ENCODE measurements around the gene GRM4.

GRM4 gene

DNA sequence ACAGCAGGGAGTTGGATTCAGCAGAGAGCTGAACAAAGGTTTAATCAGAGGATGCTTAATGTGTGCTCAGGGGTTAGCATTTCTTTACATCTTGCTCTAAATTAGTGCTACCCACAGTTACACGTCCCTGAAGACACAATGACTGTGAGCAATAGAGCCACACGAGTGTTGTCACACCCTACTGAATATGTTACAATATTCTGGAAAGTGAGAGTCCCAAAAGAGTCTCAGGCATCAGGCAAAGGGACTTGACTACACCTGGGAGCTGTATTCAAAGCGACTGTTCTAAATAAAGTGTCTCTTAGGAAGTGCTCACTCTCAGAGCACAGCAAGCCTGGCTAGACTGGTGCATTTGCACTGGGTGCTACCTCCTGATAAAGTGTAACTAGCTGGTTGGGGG, 108.7 kb downstream of the GRM4 start:
- no peak for DNase-seq

- DNase-seq, result no peak
Observed at GRCh38 chr6:34036357-34037069, 109.4 kb downstream of the GRM4 start.

GRCh38 chr6:34035704-34036356, 110.1 kb downstream of the GRM4 start:
- no peak for DNase-seq

DNA sequence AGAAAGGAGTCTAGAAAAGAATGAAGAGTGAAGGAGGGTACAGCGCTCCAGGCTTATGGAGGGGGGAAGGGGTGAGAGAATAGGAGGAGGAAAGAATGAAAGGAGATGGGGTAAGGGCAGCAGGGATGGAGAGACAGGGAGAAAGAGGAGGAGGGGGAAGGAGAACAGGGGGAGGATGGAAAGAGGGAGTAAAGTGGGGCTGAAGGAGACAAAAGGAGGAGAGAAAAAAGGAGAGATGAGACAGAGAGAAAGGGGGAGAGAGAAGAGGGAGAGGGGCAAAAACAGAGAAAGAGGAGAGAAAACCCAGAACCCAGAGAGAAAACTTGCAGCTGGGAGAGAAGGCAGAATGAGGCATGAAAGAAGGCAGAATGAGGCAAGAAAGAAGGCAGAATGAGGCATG, 110.7 kb downstream of the GRM4 start:
- DNase-seq, result no peak

DNA sequence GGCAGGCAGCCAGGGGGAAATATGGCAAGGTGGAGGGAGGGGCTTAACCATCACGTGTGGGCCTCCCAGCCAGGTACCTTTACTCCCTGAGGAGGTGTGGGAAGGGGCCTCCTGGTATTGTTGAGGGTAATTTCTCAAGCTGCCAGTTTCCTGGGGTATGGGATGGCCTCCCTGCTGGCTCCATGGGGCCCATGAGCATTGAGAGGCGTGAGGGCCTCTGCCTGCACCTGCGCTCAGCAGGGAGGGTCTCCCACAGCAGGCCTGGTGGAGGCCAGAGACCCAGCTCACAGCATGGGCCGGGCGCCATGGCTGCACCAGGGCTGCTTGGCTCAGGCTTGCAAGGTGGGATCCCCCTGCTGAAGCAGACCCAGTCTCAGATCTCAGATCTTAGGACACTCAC, 113.0 kb downstream of the GRM4 start:
- no peak for DNase-seq

DNA sequence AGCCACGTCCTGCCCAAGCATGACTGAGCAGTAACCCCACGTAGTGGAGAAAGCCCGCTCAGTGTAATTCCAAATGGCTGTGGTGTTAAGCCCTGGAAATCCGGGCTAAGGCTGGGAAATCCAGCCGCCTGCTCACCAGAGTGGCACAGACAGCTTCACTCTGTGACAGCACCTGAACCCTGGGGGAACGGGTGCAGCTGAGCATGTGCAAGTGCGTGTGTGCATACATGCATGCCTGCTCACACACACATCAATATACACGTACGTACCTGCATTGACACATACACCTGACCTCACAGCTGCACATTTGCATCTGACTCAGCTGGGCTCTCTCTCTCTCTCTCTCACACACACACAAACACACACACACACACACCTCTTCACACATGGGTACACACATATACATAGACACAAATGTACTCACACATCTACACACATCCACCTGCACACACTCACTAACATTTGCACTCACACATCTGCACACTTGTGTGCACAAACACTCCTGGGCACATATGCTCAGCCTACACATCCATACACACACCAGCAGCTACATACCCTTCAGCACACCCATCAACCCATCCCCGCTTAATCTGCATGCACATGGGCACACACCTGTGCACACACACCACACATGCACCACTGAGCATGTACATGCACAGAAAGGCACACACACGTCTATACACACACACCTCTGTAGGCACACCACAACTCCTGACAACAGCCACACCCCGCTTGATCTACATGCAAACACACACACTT, 114.1 kb downstream of the GRM4 start:
- DNase-seq, result no peak

DNA sequence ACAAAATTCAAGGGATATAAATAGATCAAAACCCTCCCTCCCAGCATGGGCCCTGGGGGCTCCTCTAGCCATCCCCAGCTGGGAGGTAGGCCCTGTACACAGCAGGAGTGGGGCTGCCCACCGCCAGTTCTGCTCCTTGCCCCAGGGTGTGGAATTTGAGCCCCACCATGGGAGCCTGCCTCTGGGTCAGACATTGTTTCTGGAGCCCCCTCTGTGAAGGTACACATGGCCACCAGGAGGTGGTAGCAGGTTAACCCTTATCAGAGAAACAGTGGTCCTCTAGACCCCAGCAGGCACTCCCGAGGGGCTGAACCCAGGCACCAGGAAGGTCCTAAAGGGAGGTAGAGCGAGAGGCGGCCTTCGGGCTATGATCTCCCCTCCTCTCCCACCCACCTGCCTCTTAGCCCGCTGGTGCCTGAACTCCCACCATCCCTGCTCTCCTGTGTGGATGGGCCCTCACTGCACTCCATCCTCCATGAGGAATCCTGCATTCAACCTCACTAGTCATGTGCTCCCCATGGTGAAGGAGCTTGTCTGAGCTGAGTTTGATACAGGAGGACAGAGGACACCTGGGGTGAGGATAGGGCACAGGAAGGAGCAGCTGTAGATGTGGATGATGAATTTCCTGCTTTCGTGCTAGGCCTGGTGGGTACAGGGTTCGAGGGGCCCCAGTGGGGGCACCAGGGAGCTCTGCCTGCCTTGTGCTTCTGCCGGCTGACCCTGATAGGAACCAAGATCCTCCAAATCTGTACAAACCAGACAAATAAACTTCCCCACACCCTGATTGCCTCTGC, 114.9 kb downstream of the GRM4 start:
- DNase-seq, result no peak

GRCh38 chr6:34029489-34030280, 116.2 kb downstream of the GRM4 start:
- DNase-seq, result peak in 1 of 2 experiments; percentile 4

DNA sequence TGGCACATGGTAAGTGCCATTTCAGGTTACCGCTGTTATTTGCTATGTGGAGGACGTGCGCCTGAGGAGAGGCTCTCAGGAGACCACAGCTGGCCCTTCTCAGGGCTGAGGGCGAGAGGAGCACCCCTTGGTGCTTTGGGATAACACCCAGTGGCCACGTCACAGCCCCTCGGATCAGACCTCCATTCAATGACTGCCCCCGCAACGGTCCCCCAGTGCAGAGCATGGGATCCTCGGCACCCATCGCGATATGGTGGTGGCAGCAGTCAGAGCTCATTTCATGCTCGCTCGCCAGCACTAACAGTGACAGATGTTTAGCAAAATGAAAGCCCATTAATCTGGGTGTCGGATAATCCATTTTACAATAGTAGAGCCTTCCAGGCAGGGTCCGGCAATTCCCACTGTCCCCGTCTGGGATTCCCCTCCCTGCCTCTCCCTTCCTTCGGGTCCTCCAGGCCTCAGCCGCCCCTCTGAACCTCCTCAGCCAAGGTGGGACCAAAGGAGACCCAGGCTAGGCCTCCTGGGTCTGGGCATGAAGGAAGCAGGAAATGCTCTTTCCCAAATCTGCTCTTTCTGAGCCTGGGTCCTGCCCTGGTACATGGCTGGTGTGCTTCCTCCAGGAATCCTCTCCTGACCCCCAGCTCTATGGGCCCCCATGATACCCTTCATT, 117.1 kb downstream of the GRM4 start:
- DNase-seq, result no peak

DNA sequence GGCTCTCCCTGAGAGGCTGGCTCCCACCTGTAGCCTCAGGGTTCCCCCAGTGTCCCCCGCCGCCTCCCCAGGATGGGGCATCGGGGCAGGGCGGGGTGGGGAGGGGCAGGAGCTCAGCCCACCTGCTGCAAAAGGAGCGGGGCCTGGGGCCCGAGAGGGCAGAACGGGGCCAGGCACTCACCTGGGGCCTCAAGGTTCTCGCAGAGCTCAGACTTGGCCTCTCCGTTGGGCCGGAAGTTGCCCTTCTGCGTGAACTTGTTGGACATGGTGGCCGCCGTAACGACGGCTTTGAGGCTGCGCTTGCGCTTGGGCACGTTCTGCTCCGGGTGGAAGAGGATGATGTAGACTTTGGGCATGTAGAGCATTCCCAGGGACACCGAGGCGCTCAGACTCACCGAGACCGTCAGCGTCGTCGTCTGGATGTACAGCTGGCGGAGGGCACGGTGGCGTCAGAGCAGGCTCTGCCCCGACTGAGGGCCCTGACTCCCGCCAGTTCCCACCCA, 117.9 kb downstream of the GRM4 start:
- DNase-seq, result no peak

GRCh38 chr6:34027445-34027936, 118.4 kb downstream of the GRM4 start:
- DNase-seq, result peak in 1 of 2 experiments; percentile 6

DNA sequence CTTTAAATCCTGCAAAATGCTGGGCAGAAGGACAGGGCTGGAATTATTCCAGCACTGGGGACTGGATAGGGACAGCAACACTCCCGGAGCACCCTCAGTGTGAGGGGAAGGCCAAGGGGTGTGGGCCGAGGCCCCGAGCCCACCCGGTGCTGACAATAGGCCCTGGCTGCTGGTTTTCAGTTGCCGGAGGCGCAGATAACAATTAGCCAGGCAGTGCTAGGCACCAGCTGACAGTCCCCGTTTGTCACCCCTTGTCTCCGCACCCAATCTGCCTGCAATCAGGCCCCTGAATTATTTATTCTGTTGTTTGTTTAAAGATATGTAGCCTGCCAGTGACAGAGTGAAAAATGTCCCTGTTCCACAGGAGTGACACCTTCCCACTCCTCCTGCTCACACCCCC, 120.0 kb downstream of the GRM4 start:
- no peak for DNase-seq

GRCh38 chr6:34025112-34025807, 120.6 kb downstream of the GRM4 start:
- no peak for DNase-seq

- no peak for DNase-seq
Observed at GRCh38 chr6:34022873-34023255, 123.0 kb downstream of the GRM4 start.

GRCh38 chr6:34022250-34022872, 123.5 kb downstream of the GRM4 start:
- DNase-seq, result no peak

GRCh38 chr6:34021554-34022190, 124.2 kb downstream of the GRM4 start:
- DNase-seq, result no peak

DNA sequence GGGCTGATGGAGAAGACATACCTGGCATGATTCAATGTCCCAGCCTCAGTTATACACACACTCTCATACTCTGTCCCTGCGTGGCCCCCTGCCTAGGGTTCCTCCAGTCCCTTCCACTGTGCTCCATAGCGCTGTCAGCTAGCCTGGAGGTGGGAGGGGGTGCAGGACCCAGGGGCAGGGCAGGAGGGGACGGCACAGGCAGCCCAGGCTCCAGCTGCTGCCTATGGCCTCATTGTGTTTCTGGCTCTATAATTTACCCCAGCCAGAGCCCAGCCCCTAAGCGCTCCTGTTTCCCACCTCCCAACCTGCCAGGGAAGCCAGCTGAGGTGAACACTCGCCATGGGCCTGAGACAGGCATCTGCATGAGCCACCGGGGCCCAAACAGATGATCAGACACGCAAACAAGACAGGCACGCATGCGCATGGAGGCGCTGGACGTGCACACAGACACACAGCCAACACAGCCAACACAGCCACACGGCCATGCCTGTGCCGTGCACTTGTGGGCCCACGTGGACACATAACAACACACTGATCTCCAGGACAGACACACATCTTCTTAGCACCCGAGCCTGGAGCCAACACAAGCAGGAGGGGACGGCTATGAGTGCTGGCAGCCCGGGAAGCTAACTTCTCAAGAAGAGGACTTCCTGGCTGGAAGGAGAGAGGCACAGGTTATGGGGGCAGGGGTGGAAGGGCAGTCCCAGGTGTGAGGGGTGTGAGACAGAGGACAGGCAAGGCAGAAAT, 124.9 kb downstream of the GRM4 start:
- no peak for DNase-seq

DNA sequence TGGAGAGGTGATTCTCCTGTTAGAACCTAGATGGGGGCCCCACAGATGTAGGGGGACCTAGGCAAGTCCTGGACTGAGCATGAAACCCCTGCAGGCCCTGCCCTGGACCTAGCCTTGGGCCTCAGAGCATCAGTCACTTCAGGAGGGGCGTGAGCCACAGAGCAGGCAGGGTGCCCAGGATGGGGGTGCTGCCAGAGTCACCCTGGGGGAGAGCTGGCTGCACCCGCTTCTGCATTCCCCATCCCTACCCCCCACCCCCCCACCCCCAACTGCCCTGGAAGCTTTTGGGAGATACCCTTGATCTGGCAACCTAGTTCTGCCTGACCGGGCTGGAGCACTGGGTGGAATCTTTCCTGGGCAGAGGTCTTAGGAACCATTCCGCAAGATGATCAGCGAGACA, 125.6 kb downstream of the GRM4 start:
- no peak for DNase-seq

Measured in NCI-H1930 (cell line).